ENCODE results near the gene AS3MT. TPM values are rescaled to one million over a fixed set of nuclear protein-coding genes. Genes with fewer than 3 reads are reported as not detected.

AS3MT gene
- polyA plus RNA-seq, 3 donors, result 19.2 to 22.8 (median 19.5) TPM

Other genes with a start within 250 kb of the AS3MT start
- 100 to 1,000 TPM; 121 to 127 (median 121) TPM for gene TRIM8, start 225.0 kb upstream of the AS3MT start, polyA plus RNA-seq (ENCODE audit: insufficient read length in 3 of 3)
- 10 to 100 TPM; 31.9 to 35.1 (median 34.3) TPM for gene ARL3, start 155.1 kb upstream of the AS3MT start, polyA plus RNA-seq (ENCODE audit: insufficient read length in 3 of 3)
- 10 to 100 TPM; 44.0 to 48.3 (median 47.1) TPM for gene SFXN2, start 154.8 kb upstream of the AS3MT start, polyA plus RNA-seq (ENCODE audit: insufficient read length in 3 of 3)
- 10 to 100 TPM; 44.3 to 45.4 (median 45.4) TPM for gene WBP1L, start 125.5 kb upstream of the AS3MT start, polyA plus RNA-seq (ENCODE audit: insufficient read length in 3 of 3)
- gene CYP17A1, start 32.1 kb upstream of the AS3MT start, polyA plus RNA-seq (ENCODE audit: insufficient read length in 3 of 3), result 1 to 10 TPM in 1 of 3 donors, under 1 TPM in 2; 0.78 to 2.6 (median 0.89) TPM
- 10 to 100 TPM; 63.0 to 64.9 (median 64.3) TPM for gene BORCS7, start 15.2 kb upstream of the AS3MT start, polyA plus RNA-seq (ENCODE audit: insufficient read length in 3 of 3)
- 10 to 100 TPM in 1 of 3 donors, 1 to 10 TPM in 2; 9.3 to 12.5 (median 9.5) TPM for gene CNNM2, start 48.8 kb downstream of the AS3MT start, polyA plus RNA-seq (ENCODE audit: insufficient read length in 3 of 3)